ENCODE results near the gene SMC5. TPM values are rescaled to one million over a fixed set of nuclear protein-coding genes. Genes with fewer than 3 reads are reported as not detected.

Gene SMC5
- total and polyA plus RNA-seq, 4 donors, result 9.8 to 90.5 (median 19.1) TPM

- no peak for TF ChIP-seq CTCF (IDR thresholded peaks at IDR 0.05; ENCODE audit: control extremely low read depth, extremely low read depth)
- H3K9me3 ChIP-seq (ENCODE audit: control insufficient read depth in 4 of 4, insufficient read depth in 3 of 4, low read length in 3 of 4), result peaks cover 0 to 8% (median 2%) of the 10 kb centered on the region in 4 donors
- H3K27ac ChIP-seq (ENCODE audit: low read depth in 1 of 2, low read length in 1 of 2), result no peak overlapping the region
- DNase-seq, result peak in 2 of 3 donors; percentile 51 to 54
- no peak for ATAC-seq (ENCODE audit: insufficient read depth, low FRiP score)
- 91 to 94% methylated on average over 3 of the region's 3 CpGs for WGBS, 2 donors
- H3K36me3 ChIP-seq (ENCODE audit: control insufficient read depth in 4 of 4, insufficient read depth in 4 of 4, low read length in 4 of 4), result peaks cover 3 to 41% (median 23%) of the 10 kb centered on the region in 4 donors
- H3K9ac ChIP-seq (ENCODE audit: insufficient read depth in 1 of 2, low read length in 2 of 2), result peak overlapping the region in 1 of 2 donors; percentile 32
- H3K4me3 ChIP-seq, result no peak overlapping the region
- H3K27me3 ChIP-seq (ENCODE audit: control insufficient read depth in 3 of 3, insufficient read depth in 3 of 3, low read length in 2 of 3), result no peaks in the 10 kb centered on the region
- peaks cover 0 to 34% (median 0%) of the 10 kb centered on the region in 5 donors for H3K4me1 ChIP-seq (ENCODE audit: control insufficient read depth in 5 of 5, insufficient read depth in 5 of 5, low read length in 5 of 5)
These were observed 31.8 kb downstream of the SMC5 start for GRCh38 chr9:70290626-70291025.

GRCh38 chr9:70291446-70291845 is 32.7 kb downstream of the SMC5 start:
- no peaks in the 10 kb centered on the region for H3K27me3 ChIP-seq (ENCODE audit: control insufficient read depth in 3 of 3, insufficient read depth in 3 of 3, low read length in 2 of 3)
- H3K4me3 ChIP-seq, result no peak overlapping the region
- DNase-seq, result no peak
- TF ChIP-seq CTCF (IDR thresholded peaks at IDR 0.05; ENCODE audit: control extremely low read depth, extremely low read depth), result no peak
- no peak for ATAC-seq (ENCODE audit: insufficient read depth, low FRiP score)
- no peak overlapping the region for H3K9ac ChIP-seq (ENCODE audit: insufficient read depth in 1 of 2, low read length in 2 of 2)
- H3K9me3 ChIP-seq (ENCODE audit: control insufficient read depth in 4 of 4, insufficient read depth in 3 of 4, low read length in 3 of 4), result peaks cover 0 to 8% (median 2%) of the 10 kb centered on the region in 4 donors
- H3K4me1 ChIP-seq (ENCODE audit: control insufficient read depth in 5 of 5, insufficient read depth in 5 of 5, low read length in 5 of 5), result peaks cover 0 to 26% (median 0%) of the 10 kb centered on the region in 5 donors
- H3K27ac ChIP-seq (ENCODE audit: low read depth in 1 of 2, low read length in 1 of 2), result no peak overlapping the region
- 84 to 92% methylated on average over 1 of the region's 1 CpG for WGBS, 2 donors
- peaks cover 3 to 43% (median 23%) of the 10 kb centered on the region in 4 donors for H3K36me3 ChIP-seq (ENCODE audit: control insufficient read depth in 4 of 4, insufficient read depth in 4 of 4, low read length in 4 of 4)

GRCh38 chr9:70292253-70292652 is 33.5 kb downstream of the SMC5 start:
- DNase-seq (no peak), ATAC-seq (ENCODE audit: insufficient read depth, low FRiP score) (no peak)
- H3K9ac ChIP-seq (ENCODE audit: insufficient read depth in 1 of 2, low read length in 2 of 2), result no peak overlapping the region
- H3K4me3 ChIP-seq, result no peak overlapping the region
- WGBS, 2 donors, result 97 to 98% methylated on average over 1 of the region's 1 CpG
- no peak for TF ChIP-seq CTCF (IDR thresholded peaks at IDR 0.05; ENCODE audit: control extremely low read depth, extremely low read depth)
- H3K36me3 ChIP-seq (ENCODE audit: control insufficient read depth in 4 of 4, insufficient read depth in 4 of 4, low read length in 4 of 4), result peaks cover 0 to 43% (median 23%) of the 10 kb centered on the region in 4 donors
- peaks cover 0 to 21% (median 0%) of the 10 kb centered on the region in 5 donors for H3K4me1 ChIP-seq (ENCODE audit: control insufficient read depth in 5 of 5, insufficient read depth in 5 of 5, low read length in 5 of 5)
- H3K9me3 ChIP-seq (ENCODE audit: control insufficient read depth in 4 of 4, insufficient read depth in 3 of 4, low read length in 3 of 4), result peaks cover 0 to 8% (median 2%) of the 10 kb centered on the region in 4 donors
- H3K27ac ChIP-seq (ENCODE audit: low read depth in 1 of 2, low read length in 1 of 2), result no peak overlapping the region
- H3K27me3 ChIP-seq (ENCODE audit: control insufficient read depth in 3 of 3, insufficient read depth in 3 of 3, low read length in 2 of 3), result no peaks in the 10 kb centered on the region

GRCh38 chr9:70293214-70293613 is 34.4 kb downstream of the SMC5 start:
- DNase-seq (no peak), ATAC-seq (ENCODE audit: insufficient read depth, low FRiP score) (no peak)
- H3K36me3 ChIP-seq (ENCODE audit: control insufficient read depth in 4 of 4, insufficient read depth in 4 of 4, low read length in 4 of 4), result peaks cover 0 to 49% (median 25%) of the 10 kb centered on the region in 4 donors
- H3K9ac ChIP-seq (ENCODE audit: insufficient read depth in 1 of 2, low read length in 2 of 2), result no peak overlapping the region
- H3K27ac ChIP-seq (ENCODE audit: low read depth in 1 of 2, low read length in 1 of 2), result no peak overlapping the region
- peaks cover 0 to 8% (median 2%) of the 10 kb centered on the region in 4 donors for H3K9me3 ChIP-seq (ENCODE audit: control insufficient read depth in 4 of 4, insufficient read depth in 3 of 4, low read length in 3 of 4)
- H3K4me1 ChIP-seq (ENCODE audit: control insufficient read depth in 5 of 5, insufficient read depth in 5 of 5, low read length in 5 of 5), result peaks cover 0 to 13% (median 0%) of the 10 kb centered on the region in 5 donors
- H3K27me3 ChIP-seq (ENCODE audit: control insufficient read depth in 3 of 3, insufficient read depth in 3 of 3, low read length in 2 of 3), result no peaks in the 10 kb centered on the region
- 96 to 97% methylated on average over 1 of the region's 1 CpG for WGBS, 2 donors
- H3K4me3 ChIP-seq, result no peak overlapping the region
- TF ChIP-seq CTCF (IDR thresholded peaks at IDR 0.05; ENCODE audit: control extremely low read depth, extremely low read depth), result no peak
